GM19035 (cell line): ENCODE results near the gene ARSG.
"Not testable (repeated sequence)": the region's sequence is repeated elsewhere in the genome, so short reads cannot be mapped to it uniquely, and the experiment has no call there.

ENCODE experiments used
- ATAC-seq: cut with Tn5 transposase; IDR thresholded peaks from one replicate; pipeline ENCODE4 v1.9.1; 2021; ENCODE audit not compliant: unreplicated experiment

ARSG gene

GRCh38 chr17:68368387-68368786 lies 77.1 kb downstream of the ARSG start:
- ATAC-seq: no peak

- no peak for ATAC-seq
Observed at GRCh38 chr17:68375566-68375965, 84.3 kb downstream of the ARSG start.

- ATAC-seq: not testable (repeated sequence)
Observed at GRCh38 chr17:68376178-68376577, 84.9 kb downstream of the ARSG start.

GRCh38 chr17:68377771-68378267 lies 86.5 kb downstream of the ARSG start:
- ATAC-seq: no peak

GRCh38 chr17:68378268-68379176 lies 87.2 kb downstream of the ARSG start:
- ATAC-seq: no peak

- no peak for ATAC-seq
Observed at GRCh38 chr17:68379177-68379510, 87.8 kb downstream of the ARSG start.

GRCh38 chr17:68379692-68380677 lies 88.7 kb downstream of the ARSG start:
- no peak for ATAC-seq

GRCh38 chr17:68381076-68381900 lies 90.0 kb downstream of the ARSG start:
- ATAC-seq: no peak

GRCh38 chr17:68382582-68383085 lies 91.3 kb downstream of the ARSG start:
- ATAC-seq: no peak

GRCh38 chr17:68383120-68383442 lies 91.8 kb downstream of the ARSG start:
- no peak for ATAC-seq

GRCh38 chr17:68383443-68384321 lies 92.4 kb downstream of the ARSG start:
- no peak for ATAC-seq

- no peak for ATAC-seq
Observed at GRCh38 chr17:68384471-68384870, 93.2 kb downstream of the ARSG start.

GRCh38 chr17:68384941-68385340 lies 93.6 kb downstream of the ARSG start:
- ATAC-seq: no peak

GRCh38 chr17:68385490-68386215 lies 94.4 kb downstream of the ARSG start:
- no peak for ATAC-seq

GRCh38 chr17:68387435-68388218 lies 96.3 kb downstream of the ARSG start:
- no peak for ATAC-seq

- ATAC-seq: no peak
Observed at GRCh38 chr17:68389041-68389440, 97.7 kb downstream of the ARSG start.

- no peak for ATAC-seq
Observed at GRCh38 chr17:68390888-68391545, 99.7 kb downstream of the ARSG start.
